ENCODE results near the gene SYNGR1.
"Not testable (repeated sequence)": the region's sequence is repeated elsewhere in the genome, so short reads cannot be mapped to it uniquely, and the experiment has no call there.

Gene SYNGR1

GRCh38 chr22:39316440-39317083 lies 33.2 kb upstream of the SYNGR1 start:
- peak; percentile 55 to 63 (median 63) for DNase-seq (ENCODE audit: low read depth in 3 of 3)

GRCh38 chr22:39317084-39317774 lies 32.6 kb upstream of the SYNGR1 start:
- no peak for DNase-seq (ENCODE audit: low read depth in 3 of 3)

DNA sequence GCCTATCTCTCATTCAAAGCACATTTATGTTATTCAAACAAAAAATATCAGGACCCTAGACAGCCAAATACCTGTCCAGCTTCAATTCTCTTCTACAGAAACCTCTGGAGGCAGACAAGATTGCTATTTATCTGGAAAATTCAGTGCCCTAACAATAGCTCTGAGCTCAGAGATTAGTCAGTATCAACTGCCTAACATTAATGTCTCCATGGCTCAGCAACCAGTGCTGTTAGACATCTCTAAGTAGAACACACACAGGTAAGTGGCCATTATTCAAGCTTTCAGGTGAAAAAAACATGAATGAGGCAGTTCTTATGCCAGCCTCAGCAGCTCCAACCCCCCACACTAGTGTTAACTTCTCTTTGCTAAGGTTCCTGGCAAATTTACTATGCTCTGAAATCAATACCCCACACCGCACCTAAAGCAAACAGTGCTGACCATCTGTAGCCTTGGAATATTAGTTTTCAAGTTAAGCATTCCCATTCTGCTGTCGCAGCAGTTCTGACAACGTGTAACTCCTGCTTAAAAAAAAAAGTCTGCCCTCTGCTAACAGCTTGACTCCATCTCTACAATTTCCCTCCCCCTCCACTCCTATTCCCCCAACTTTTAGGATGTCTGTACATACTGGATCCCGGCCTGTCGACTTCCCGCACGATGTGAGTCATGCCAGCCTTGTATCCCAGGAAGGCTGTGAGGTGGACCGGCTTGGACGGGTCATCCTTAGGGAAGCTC lies 31.9 kb upstream of the SYNGR1 start:
- no peak for DNase-seq (ENCODE audit: low read depth in 3 of 3)

- DNase-seq (ENCODE audit: low read depth in 3 of 3) = peak in 1 of 3 experiments; percentile 32
Observed at GRCh38 chr22:39318507-39319283, 31.1 kb upstream of the SYNGR1 start.

GRCh38 chr22:39319284-39320022 lies 30.3 kb upstream of the SYNGR1 start, which contains the start of gene RPL3:
Gene RPL3 (minus strand): TSS chr22:39319623. CDS start chr22:39319597, 26 bp downstream.
- DNase-seq (ENCODE audit: low read depth in 3 of 3) = peak; percentile 91 to 97 (median 96)

GRCh38 chr22:39320616-39321029 lies 29.2 kb upstream of the SYNGR1 start:
- not testable (repeated sequence) for DNase-seq (ENCODE audit: low read depth in 3 of 3)

DNA sequence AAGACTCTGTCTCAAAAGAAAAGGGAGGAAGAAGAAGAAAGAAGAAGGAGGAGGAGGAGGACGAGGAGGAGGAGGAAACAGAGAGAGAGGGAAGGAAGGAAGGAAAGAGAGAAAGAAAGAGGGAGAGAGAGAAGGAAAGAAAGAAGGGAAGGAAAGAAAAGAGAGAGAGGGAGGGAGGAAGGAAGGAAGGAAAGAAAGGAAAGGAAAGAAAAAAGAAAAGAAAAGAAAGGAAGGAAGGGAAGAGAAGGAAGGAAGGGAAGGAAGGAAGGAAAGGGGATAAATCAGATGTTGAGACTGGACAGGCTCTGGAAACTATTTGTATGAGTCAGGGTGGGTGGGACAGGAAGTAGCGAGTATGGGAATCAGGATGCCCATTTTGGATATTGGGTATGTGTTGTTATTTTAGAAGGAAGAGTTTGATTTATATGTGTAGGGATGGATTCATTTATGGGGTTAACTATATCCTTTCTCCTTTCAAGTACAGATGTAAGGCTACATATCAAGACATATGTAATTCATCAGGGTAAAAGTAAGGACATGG lies 24.3 kb upstream of the SYNGR1 start:
- DNase-seq (ENCODE audit: low read depth in 3 of 3) = no peak

GRCh38 chr22:39327995-39328754 lies 21.6 kb upstream of the SYNGR1 start:
- DNase-seq (ENCODE audit: low read depth in 3 of 3) = no peak

GRCh38 chr22:39330553-39330952 lies 19.2 kb upstream of the SYNGR1 start:
- DNase-seq (ENCODE audit: low read depth in 3 of 3) = not testable (repeated sequence)

DNA sequence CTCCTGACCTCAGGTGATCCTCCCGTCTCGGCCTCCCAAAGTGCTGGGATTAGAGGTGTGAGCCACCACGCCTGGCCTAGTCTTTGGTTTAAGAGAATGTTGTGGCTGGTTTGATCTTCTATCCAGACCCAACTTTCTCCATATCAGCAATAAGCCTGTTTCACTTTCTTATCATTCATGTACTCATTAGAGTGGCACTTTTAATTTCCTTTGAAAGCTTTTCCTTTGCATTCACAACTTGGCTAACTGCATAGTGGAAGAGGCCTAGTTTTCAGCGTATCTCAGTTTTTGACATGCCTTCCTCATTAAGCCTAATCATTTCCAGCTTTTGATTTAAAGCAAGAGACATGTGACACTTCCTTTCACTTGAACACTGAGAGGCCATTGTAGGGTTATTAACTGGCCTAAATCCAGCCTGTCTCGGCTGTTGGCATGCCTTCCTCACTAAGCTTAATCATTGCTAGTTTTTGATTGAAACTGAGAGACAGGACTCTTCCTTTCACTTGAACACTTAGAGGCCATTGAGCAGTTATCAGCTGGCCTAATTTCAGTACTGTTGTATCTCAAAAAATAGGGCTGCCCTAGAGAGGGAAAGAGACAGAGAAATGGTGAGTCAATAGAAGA lies 17.2 kb upstream of the SYNGR1 start:
- no peak for DNase-seq (ENCODE audit: low read depth in 3 of 3)

DNA sequence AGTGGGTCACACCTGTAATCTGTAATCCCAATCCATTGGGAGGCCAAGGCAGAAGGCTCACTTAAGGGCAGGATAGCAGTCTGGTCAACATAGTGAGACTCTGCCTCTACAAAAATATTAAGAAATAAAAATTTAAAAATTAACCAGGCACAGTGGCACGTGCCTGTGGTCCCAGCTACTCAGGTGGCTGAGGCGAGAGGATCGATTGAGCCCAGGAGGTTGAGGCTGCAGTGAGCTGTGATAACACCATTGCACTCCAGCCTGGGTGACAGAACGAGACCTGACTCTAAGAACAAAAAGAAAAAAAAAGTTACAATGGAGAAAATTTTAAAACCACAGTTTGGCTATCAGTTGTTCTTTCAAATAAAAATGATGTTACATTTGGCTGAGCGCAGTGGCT lies 13.4 kb upstream of the SYNGR1 start:
- DNase-seq (ENCODE audit: low read depth in 3 of 3) = no peak

GRCh38 chr22:39339775-39340174 lies 10.0 kb upstream of the SYNGR1 start:
- DNase-seq (ENCODE audit: low read depth in 3 of 3) = not testable (repeated sequence)

GRCh38 chr22:39341179-39341578 lies 8.6 kb upstream of the SYNGR1 start:
- no peak for DNase-seq (ENCODE audit: low read depth in 3 of 3)

DNA sequence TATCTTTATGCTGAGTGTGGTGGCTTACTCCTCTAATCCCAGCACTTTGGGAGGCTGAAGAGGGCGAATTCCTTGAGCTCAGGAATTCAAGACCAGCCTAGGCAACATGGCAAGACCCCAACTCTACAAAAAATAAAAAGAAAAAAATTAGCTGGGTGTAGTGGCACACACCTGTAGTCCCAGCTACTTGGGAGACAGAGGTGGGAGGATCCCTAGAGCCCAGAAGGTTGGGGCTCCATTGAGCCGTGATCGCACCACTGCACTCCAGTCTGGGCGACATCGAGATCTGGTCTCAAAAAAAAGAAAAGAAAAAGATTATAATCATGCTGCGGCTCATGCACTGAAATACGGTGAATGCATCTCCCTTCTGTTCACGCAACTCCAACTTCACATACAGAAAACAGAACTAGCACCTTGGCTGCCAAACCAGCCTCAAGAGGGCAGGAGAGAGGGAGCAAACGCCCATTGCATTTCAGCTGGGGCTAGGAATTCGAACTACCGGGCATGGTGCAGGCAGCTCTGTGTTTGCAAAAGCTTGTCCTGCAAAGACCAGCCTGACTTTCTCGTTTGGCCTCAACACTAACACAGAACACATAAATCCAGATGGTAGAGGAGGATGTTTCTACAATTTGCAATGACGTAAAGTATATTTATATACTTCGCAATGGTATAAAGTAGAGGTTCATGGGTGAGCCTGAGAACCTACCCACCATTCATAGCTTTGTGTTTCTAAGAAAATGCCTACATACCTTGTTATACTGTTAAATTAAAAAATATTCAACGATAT lies 6.3 kb upstream of the SYNGR1 start:
- DNase-seq (ENCODE audit: low read depth in 3 of 3) = peak in 1 of 3 experiments; percentile 28

- DNase-seq (ENCODE audit: low read depth in 3 of 3) = no peak
Observed at GRCh38 chr22:39344046-39344390, 5.8 kb upstream of the SYNGR1 start.

DNA sequence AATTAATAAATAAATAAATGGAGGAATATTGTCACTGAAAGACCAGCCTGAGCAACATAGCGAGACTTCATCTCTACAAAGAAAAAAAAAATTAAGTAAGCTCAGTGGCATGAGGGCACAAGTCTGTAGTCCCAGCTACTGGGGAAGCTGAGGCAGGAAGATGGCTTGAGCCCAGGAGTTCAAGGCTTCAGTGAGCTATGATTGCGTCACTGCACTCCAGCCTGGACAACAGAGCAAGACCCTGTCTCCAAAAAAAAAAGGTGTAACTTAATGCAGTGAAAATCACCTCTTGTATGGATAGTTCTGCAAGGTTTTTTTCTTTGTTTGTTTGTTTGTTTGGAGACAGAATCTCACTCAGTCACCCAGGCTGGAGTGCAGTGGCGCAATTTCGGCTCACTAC lies 4.6 kb upstream of the SYNGR1 start:
- DNase-seq (ENCODE audit: low read depth in 3 of 3) = no peak

GRCh38 chr22:39348909-39349505 lies 784 bp upstream of the SYNGR1 start:
- no peak for DNase-seq (ENCODE audit: low read depth in 3 of 3)

DNA sequence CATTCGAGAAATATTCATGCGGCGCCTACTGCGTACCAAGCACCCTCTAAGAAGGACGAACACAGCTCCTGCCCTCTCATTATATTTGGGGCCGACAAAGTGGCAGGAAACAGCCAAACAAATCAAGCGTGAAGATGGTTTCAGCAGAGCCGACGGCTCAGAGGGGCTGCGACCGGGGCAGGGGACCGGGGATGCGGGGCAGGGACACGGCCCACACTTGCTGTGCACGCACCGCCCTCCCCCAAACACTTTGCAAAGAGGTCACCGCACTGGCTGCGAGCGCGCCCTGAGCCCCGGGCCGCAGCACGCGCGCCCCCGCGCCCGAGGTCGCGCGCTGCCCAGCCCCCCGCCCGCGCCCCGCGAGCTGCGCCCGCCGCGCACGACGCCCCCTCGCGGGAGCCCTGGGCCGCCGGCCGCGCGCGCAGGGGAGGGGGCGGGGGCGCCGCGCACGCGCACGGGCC lies 255 bp upstream of the SYNGR1 start:
- no peak for DNase-seq (ENCODE audit: low read depth in 3 of 3)
